Pancreas (tissue), 10 donors: ENCODE measurements around the gene AOC3. TPM values are rescaled to one million over a fixed set of nuclear protein-coding genes. Genes with fewer than 3 reads are reported as not detected.

Experiments used
- ATAC-seq, 4 donors: fragments of 200-7000 bp; cut with Tn5 transposase; one replicate each; pipeline versions ENCODE4 v1.8.0 to v1.9.1; 2020; ENCODE audit warnings: mild to moderate bottlenecking in 4 of 4, moderate library complexity in 4 of 4
- DNase-seq, 6 donors: peaks; one replicate each; pipeline ENCODE4 v3.0.0-alpha.2; 2020
- FAIRE-seq: peaks from 2 replicates; lab custom pipeline; 2012; peaks lifted over from hg19 to GRCh38; lab: Jason Lieb, UNC
- H3K27ac ChIP-seq, 4 donors: fragments of 200-600 bp; sonication (generic); 1 replicate in 3 of 4; 2 replicates in 1 of 4; pipeline versions ENCODE4 v1.5.0 to v1.8.0; 2020
- H3K27me3 ChIP-seq, 4 donors: fragments of 200-600 bp; one replicate each; pipeline ENCODE4 v1.8.0; 2021
- H3K36me3 ChIP-seq, 3 donors: fragments of 200-600 bp; sonication (generic) in 1 of 3; one replicate each; pipeline versions ENCODE4 v1.5.0 to v1.8.0; 2020 to 2021
- H3K4me1 ChIP-seq, 3 donors: fragments of 200-600 bp; one replicate each; pipeline ENCODE4 v1.8.0; 2021
- H3K4me3 ChIP-seq, 4 donors: fragments of 200-600 bp; sonication (generic) in 2 of 4; one replicate each; pipeline versions ENCODE4 v1.5.0 to v1.8.0; 2020 to 2021
- H3K9me3 ChIP-seq, 4 donors: fragments of 200-600 bp; one replicate each; pipeline ENCODE4 v1.8.0; 2021
- WGBS, 2 donors: extraction: QIAGEN DNeasy Blood & Tissue Kit; methylation state at CpG; one replicate each; pipeline ENCODE4 v1.1.7; 2013; 5-methylcytosine and 5-hydroxymethylcytosine counted together
- intact Hi-C, 3 donors: fragments of 100-400 bp; cut with DNase I; formaldehyde crosslinking; loops; one replicate each; pipeline versions ENCODE4 v1.11.1 to v1.14.2; 2022
- polyA plus RNA-seq, 2 donors: library from polyadenylated mRNA; stranded (reverse); fragments of 200-250 nt; gene quantifications; one replicate each; pipeline ENCODE4 v1.2.3, GENCODE V29; 2013
- total RNA-seq, 6 donors: library from RNA; stranded (reverse); fragmentation: NEBNext Ultra II Directional in 4 of 6; extraction: Animal tissue kit (Norgen Biotek cat#: 25700) in 4 of 6; gene quantifications; one replicate each; pipeline versions ENCODE4 v1.2.1 to v1.2.4, GENCODE V29; 2021 to 2023
- TF ChIP-seq, protein P1 (sequence below), 4 donors: fragments of 200-600 bp; sonication (generic) in 3 of 4; IDR thresholded peaks; one replicate each; pipeline versions ENCODE4 v1.5.0 to v1.8.0; 2021; ENCODE audit warnings: antibody characterized with exemption in 4 of 4
- donor health status: healthy with polysubstance abuse.
- donor health status: DM: no; HTN: no; CAD: no; lungs with moderate emphysema.
- donor health status: DM: no; HTN: no; CAD: no.
- donor health status: control.
- donor health status: control.
- donor health status: Bipolar disorder and iron deficiency.
- donor health status: DM: yes; HTN: yes; CAD: no.
- donor health status: DM: no; HTN: no; CAD: no.
- donor health status: DM: no; HTN: no; CAD: no.
- donor health status: DM: yes; HTN: yes; CAD: no.

Gene AOC3
- total and polyA plus RNA-seq, 8 donors = 1.9 to 11.3 (median 7.4) TPM

DNA sequence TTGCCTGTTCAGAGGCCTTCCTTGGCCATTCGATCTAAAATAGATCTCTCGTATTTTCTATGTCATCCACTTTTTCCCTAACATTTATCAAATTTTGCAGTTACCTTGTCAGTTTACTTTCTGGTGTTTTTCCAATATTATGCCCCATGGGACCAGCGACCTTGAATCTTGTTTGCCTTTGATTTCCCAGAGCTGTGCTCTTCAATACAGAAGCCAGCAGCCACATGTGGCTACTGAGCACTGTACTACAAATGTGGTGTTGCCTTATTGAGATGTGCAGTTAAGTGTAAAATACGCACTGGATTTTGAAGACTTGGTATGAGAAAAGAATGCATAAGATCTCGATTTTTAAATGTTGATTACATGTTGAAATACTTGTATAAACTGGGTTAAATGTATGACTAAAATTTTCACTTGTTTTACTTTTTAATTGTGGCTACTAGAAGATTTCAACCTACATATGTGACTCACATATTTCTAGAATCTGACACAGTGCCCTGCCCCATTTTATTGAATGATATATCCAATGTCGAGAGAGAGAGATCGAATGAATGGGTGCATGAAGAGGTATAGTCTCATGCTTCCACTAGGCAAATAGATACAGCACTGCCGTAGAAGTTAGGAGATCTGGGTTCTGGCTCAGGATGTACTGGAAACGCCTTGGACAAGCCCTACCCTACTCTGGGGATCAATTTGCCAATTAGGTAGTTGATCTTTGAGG, 18.6 kb upstream of the AOC3 start:
- intact Hi-C loops = no loop called here
- H3K4me3 ChIP-seq = peak overlapping the region; percentile 69 to 98 (median 93)
- H3K27ac ChIP-seq = peak overlapping the region; percentile 72 to 88 (median 85)
- FAIRE-seq = no peak
- TF ChIP-seq, protein P1, sequence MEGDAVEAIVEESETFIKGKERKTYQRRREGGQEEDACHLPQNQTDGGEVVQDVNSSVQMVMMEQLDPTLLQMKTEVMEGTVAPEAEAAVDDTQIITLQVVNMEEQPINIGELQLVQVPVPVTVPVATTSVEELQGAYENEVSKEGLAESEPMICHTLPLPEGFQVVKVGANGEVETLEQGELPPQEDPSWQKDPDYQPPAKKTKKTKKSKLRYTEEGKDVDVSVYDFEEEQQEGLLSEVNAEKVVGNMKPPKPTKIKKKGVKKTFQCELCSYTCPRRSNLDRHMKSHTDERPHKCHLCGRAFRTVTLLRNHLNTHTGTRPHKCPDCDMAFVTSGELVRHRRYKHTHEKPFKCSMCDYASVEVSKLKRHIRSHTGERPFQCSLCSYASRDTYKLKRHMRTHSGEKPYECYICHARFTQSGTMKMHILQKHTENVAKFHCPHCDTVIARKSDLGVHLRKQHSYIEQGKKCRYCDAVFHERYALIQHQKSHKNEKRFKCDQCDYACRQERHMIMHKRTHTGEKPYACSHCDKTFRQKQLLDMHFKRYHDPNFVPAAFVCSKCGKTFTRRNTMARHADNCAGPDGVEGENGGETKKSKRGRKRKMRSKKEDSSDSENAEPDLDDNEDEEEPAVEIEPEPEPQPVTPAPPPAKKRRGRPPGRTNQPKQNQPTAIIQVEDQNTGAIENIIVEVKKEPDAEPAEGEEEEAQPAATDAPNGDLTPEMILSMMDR (IDR thresholded peaks at IDR 0.05) = no peak
- H3K36me3 ChIP-seq = peaks cover 0 to 15% (median under 1%) of the 10 kb centered on the region in 3 donors
- ATAC-seq = peak; percentile 29 to 59 (median 41)
- H3K4me1 ChIP-seq = peaks cover 5 to 16% (median 11%) of the 10 kb centered on the region in 3 donors
- H3K27me3 ChIP-seq = no peaks in the 10 kb centered on the region
- 12% methylated on average over 9 of the region's 9 CpGs for WGBS, 2 donors
- no peaks in the 10 kb centered on the region for H3K9me3 ChIP-seq
- no peak for DNase-seq

DNA sequence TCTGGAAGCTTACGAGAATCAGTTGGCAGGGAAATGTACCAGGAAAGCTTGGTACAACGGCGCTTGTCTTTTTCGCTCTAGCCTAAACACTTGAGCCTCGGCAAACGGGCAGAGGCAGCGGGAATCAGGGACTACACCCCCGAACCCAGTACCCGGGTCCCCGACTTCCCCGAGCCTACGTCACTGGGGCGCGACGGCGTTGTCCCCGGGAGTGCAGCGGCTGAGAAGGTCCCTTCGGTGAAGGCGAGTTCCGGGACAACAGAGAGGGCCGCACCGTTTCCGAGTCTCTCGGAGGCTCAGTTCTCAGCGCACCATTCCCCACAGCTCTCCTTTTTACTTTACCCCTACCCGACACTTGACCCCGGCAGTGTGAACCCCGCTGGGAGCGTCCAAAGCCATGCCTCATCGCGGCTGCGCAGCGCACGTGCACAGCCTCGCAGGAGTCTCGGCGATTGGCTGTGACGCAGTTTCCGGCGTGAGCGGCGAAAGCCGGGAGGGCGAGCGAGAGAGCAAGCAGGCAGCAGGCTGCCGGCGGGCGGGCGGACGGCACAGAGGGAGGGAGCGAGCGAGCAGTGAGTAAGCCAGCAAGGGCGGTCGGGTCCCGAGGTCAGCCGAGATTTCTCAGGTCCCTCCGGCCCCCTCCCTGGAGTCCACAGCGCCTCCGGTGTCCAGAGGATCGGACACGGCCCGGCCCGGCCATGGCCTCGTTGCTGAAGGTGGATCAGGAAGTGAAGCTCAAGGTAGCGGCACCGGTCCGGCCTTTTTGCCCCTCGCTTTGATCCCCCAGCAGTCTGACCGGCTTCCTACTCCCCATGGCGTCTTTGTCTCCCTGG, 17.8 kb upstream of the AOC3 start, which contains the start of gene PSME3:
Gene PSME3, plus strand, starts transcription at position 464 of the 833 bp plus-strand sequence. Its CDS starts 235 bp downstream, at position 699.
- Histone ChIP-seq H3K4me3 (peak within 1 kb of the TSS; percentile 69 to 98 (median 93)), H3K27me3 (no peaks in the 10 kb centered on the region), H3K4me1 (peaks cover 5 to 16% (median 11%) of the 10 kb centered on the region in 3 donors), H3K9me3 (no peaks in the 10 kb centered on the region), H3K36me3 (peaks cover 0 to 22% (median 8%) of the 10 kb centered on the region in 3 donors), H3K27ac (peak within 1 kb of the TSS; percentile 72 to 88 (median 85))
- 0 to 1% methylated on average over 68 to 71 of the region's 71 CpGs for WGBS, 2 donors
- TF ChIP-seq, protein P1 (IDR thresholded peaks at IDR 0.05) = no peak
- FAIRE-seq (no peak), ATAC-seq (peak; percentile 92 to 98 (median 96)), DNase-seq (peak; percentile 85 to 96 (median 90))
- intact Hi-C loops = no loop called here

DNA sequence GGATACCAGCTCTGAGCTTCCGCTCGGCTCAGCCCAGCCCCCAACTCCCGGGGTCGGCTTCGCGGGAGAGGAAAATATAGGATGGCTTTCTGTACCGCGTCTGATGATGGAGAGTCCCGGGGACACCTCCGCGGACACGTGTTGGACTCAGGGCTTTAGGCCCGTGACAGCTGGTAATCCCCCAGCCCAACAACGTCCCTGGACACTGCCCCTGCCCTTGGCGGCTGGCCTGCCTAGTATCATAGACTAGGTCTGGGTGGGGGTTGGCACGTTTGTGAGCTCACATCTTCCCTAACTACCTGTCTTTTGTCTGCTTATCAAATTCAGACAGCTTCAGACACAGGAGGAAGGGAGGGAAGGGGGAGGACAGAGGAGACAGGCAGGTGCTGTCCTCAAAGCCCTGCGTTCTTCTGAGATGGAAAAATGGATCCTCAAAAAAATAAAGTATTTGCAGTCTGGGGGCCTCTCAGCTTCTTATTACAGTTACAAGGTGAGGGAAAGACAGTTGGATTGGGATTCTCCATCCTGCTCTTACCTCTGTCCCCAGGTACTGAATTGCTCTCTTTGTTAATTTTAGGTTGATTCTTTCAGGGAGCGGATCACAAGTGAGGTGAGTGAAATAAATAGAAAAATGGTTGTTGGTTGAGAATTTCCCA, 17.1 kb upstream of the AOC3 start:
- ATAC-seq (peak in 3 of 4 donors; percentile 2 to 7 (median 4)), DNase-seq (peak in 2 of 6 donors; percentile 40 to 59), FAIRE-seq (no peak)
- H3K27me3 ChIP-seq = no peaks in the 10 kb centered on the region
- H3K36me3 ChIP-seq = peaks cover 4 to 30% (median 13%) of the 10 kb centered on the region in 3 donors
- H3K9me3 ChIP-seq = no peaks in the 10 kb centered on the region
- peaks cover 5 to 16% (median 11%) of the 10 kb centered on the region in 3 donors for H3K4me1 ChIP-seq
- TF ChIP-seq, protein P1 (IDR thresholded peaks at IDR 0.05) = no peak
- intact Hi-C loops = no loop called here
- H3K27ac ChIP-seq = peak overlapping the region; percentile 72 to 88 (median 85)
- WGBS, 2 donors = 4 to 5% methylated on average over 18 of the region's 18 CpGs
- peak overlapping the region; percentile 69 to 98 (median 93) for H3K4me3 ChIP-seq

DNA sequence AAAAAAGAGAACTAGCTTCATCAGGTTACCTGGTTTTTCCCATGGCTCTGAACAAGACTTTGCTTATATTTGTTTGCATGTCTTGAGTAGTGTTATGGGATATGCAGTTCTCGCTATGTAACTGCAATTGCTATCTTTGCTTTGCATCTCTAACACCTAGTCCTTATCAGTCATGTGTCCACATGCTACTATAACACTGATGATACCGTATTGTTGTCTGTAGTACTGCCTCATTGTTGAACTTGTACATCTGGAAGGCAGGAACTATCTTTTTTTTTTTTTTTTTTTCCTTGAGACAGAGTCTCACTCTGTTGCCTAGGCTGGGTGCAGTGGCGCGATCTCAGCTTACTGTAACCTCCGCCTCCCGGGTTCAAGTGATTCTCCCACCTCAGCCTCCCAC, 15.3 kb upstream of the AOC3 start:
- TF ChIP-seq, protein P1 (IDR thresholded peaks at IDR 0.05) = no peak
- no peak overlapping the region for H3K27ac ChIP-seq
- no peaks in the 10 kb centered on the region for H3K27me3 ChIP-seq
- H3K36me3 ChIP-seq = peaks cover 7 to 48% (median 23%) of the 10 kb centered on the region in 3 donors
- peaks cover 5 to 16% (median 11%) of the 10 kb centered on the region in 3 donors for H3K4me1 ChIP-seq
- 91 to 98% methylated on average over 6 of the region's 6 CpGs for WGBS, 2 donors
- H3K9me3 ChIP-seq = no peaks in the 10 kb centered on the region
- FAIRE-seq (no peak), ATAC-seq (no peak), DNase-seq (no peak)
- H3K4me3 ChIP-seq = no peak overlapping the region
- intact Hi-C loops = no loop called here
